ENCODE data around the gene CFL1.

DNA sequence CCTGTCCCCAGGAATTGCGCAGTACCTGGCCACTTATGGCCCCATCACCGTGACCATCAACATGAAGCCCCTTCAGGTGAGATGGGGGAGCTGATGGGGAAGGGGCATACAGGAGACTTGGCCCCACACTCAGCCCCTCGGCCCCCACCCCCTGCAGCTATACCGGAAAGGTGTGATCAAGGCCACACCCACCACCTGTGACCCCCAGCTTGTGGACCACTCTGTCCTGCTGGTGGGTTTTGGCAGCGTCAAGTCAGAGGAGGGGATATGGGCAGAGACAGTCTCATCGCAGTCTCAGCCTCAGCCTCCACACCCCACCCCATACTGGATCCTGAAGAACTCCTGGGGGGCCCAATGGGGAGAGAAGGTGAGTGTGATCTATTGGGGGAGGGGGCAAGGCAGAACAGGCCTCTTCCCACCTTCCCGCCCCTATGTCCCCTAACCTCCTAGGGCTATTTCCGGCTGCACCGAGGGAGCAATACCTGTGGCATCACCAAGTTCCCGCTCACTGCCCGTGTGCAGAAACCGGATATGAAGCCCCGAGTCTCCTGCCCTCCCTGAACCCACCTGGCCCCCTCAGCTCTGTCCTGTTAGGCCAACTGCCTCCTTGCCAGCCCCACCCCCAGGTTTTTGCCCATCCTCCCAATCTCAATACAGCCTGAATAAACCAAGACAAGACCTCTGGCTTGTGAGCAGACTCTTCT, 25.2 kb upstream of the CFL1 start:
- TF ChIP-seq CTCF (IDR thresholded peaks at IDR 0.05; ENCODE audit: low read length), result no peak
- no peak for TF ChIP-seq EZH2 (optimal IDR thresholded peaks at IDR 0.05; ENCODE audit: low read depth, low read length)

Data from MM.1S (cell line).